Left ventricle myocardium inferior (tissue), 1 donor: Measurements from ENCODE around the gene SLC1A4. TPM values are rescaled to one million over a fixed set of nuclear protein-coding genes. Genes with fewer than 3 reads are reported as not detected.
"Not testable (repeated sequence)": the region's sequence is repeated elsewhere in the genome, so short reads cannot be mapped to it uniquely, and the experiment has no call there.

Source experiments
- DNase-seq: peaks from one replicate; pipeline ENCODE4 v3.0.0-alpha.2; 2020
- H3K27ac ChIP-seq: fragments of 200-600 bp; replicated peaks from 2 replicates; pipeline ENCODE4 v1.8.0; 2021
- H3K27me3 ChIP-seq: fragments of 200-600 bp; 2 replicates; pipeline ENCODE4 v1.8.0; 2021; ENCODE audit warnings: low read depth
- H3K36me3 ChIP-seq: fragments of 200-600 bp; 2 replicates; pipeline ENCODE4 v1.8.0; 2021
- H3K4me1 ChIP-seq: fragments of 200-600 bp; 2 replicates; pipeline ENCODE4 v1.8.0; 2021
- H3K4me3 ChIP-seq: fragments of 200-600 bp; 2 replicates; pipeline ENCODE4 v1.8.0; 2021; ENCODE audit warnings: mild to moderate bottlenecking, moderate library complexity
- H3K9me3 ChIP-seq: fragments of 200-600 bp; replicated peaks from 2 replicates; pipeline ENCODE4 v1.8.0; 2021
- intact Hi-C: fragments of 100-400 bp; cut with micrococcal nuclease; formaldehyde crosslinking; loops from one replicate; pipeline ENCODE4 v1.11.0; 2022
- total RNA-seq: library from RNA; stranded (reverse); fragmentation: NEBNext Ultra II Directional; extraction: Animal tissue kit (Norgen Biotek cat#: 25700); gene quantifications from one replicate; pipeline ENCODE4 v1.2.1, GENCODE V29; 2021
- TF ChIP-seq, protein P1 (sequence below): fragments of 200-600 bp; IDR thresholded peaks from 2 replicates; pipeline ENCODE4 v1.8.0; 2021; ENCODE audit warnings: antibody characterized with exemption, mild to moderate bottlenecking, borderline replicate concordance
- donor health status: DM: no; HTN: yes; CAD: no; lungs with severe emphysema.

SLC1A4 gene
- total RNA-seq, 1 donor from 2014 or later, result 13.2 TPM

- H3K4me3 ChIP-seq, result no peak overlapping the region
- no peak for DNase-seq
- no peaks in the 10 kb centered on the region for H3K36me3 ChIP-seq
- TF ChIP-seq, protein P1, sequence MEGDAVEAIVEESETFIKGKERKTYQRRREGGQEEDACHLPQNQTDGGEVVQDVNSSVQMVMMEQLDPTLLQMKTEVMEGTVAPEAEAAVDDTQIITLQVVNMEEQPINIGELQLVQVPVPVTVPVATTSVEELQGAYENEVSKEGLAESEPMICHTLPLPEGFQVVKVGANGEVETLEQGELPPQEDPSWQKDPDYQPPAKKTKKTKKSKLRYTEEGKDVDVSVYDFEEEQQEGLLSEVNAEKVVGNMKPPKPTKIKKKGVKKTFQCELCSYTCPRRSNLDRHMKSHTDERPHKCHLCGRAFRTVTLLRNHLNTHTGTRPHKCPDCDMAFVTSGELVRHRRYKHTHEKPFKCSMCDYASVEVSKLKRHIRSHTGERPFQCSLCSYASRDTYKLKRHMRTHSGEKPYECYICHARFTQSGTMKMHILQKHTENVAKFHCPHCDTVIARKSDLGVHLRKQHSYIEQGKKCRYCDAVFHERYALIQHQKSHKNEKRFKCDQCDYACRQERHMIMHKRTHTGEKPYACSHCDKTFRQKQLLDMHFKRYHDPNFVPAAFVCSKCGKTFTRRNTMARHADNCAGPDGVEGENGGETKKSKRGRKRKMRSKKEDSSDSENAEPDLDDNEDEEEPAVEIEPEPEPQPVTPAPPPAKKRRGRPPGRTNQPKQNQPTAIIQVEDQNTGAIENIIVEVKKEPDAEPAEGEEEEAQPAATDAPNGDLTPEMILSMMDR, result no peak
- H3K4me1 ChIP-seq, result no peaks in the 10 kb centered on the region
- no peaks in the 10 kb centered on the region for H3K9me3 ChIP-seq
- H3K27ac ChIP-seq, result no peak overlapping the region
- H3K27me3 ChIP-seq, result peaks cover 8% of the 10 kb centered on the region
- intact Hi-C loops, result no loop called here
These were observed 22.4 kb upstream of the SLC1A4 start for GRCh38 chr2:64966839-64967238.

- Histone ChIP-seq H3K36me3 (no peaks in the 10 kb centered on the region), H3K27ac (no peak overlapping the region), H3K4me3 (no peak overlapping the region), H3K9me3 (no peaks in the 10 kb centered on the region), H3K4me1 (no peaks in the 10 kb centered on the region), H3K27me3 (peaks cover under 1% of the 10 kb centered on the region)
- TF ChIP-seq, protein P1, result no peak
- intact Hi-C loops, result no loop called here
- DNase-seq, result no peak
These were observed 21.6 kb upstream of the SLC1A4 start for GRCh38 chr2:64967601-64968000.

DNA sequence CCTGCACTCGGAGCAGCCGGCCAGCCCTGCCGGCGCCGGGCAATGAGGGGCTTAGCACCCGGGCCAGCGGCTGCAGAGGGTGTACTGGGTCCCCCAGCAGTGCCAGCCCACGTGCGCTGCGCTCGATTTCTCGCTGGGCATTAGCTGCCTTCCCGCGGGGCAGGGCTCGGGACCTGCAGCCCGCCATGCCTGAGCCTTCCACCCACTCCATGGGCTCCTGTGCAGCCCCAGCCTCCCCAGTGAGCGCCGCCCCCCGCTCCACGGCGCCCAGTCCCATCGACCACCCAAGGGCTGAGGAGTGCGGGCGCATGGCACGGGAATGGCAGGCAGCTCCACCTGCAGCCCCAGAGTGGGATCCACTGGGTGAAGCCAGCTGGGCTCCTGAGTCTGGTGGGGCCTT is 20.1 kb upstream of the SLC1A4 start:
- H3K36me3 ChIP-seq, H3K4me3 ChIP-seq, H3K9me3 ChIP-seq, DNase-seq, H3K4me1 ChIP-seq, intact Hi-C loops, H3K27me3 ChIP-seq, H3K27ac ChIP-seq: not testable (repeated sequence)

GRCh38 chr2:64970495-64970894 is 18.7 kb upstream of the SLC1A4 start:
- TF ChIP-seq, protein P1, result no peak
- H3K27me3 ChIP-seq, result no peaks in the 10 kb centered on the region
- no peak overlapping the region for H3K4me3 ChIP-seq
- H3K27ac ChIP-seq, result no peak overlapping the region
- intact Hi-C loops, result no loop called here
- DNase-seq, result no peak
- H3K4me1 ChIP-seq, result peaks cover 12% of the 10 kb centered on the region
- no peaks in the 10 kb centered on the region for H3K36me3 ChIP-seq
- H3K9me3 ChIP-seq, result no peaks in the 10 kb centered on the region

DNA sequence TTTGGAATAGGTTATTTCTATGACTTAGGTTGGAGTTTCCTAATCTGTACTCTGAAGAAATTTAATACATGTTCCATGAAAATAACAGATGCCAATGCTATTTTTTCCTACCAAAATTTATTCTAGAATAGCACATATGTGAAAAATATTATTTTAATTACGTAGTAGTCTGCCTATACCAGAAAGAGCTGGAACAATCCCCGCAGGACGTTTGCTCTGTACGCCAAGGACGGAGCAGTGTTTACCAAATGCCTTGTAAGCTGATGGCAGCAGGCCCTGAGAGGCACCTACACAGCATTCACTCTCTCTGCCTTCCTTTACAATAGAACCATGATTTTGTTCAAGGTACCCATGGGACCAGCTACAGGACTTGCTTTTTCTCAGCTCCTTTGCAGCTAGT is 16.8 kb upstream of the SLC1A4 start:
- TF ChIP-seq, protein P1, result no peak
- no peak overlapping the region for H3K27ac ChIP-seq
- H3K4me3 ChIP-seq, result no peak overlapping the region
- no peaks in the 10 kb centered on the region for H3K27me3 ChIP-seq
- no peak for DNase-seq
- H3K36me3 ChIP-seq, result no peaks in the 10 kb centered on the region
- H3K9me3 ChIP-seq, result no peaks in the 10 kb centered on the region
- intact Hi-C loops, result no loop called here
- peaks cover 25% of the 10 kb centered on the region for H3K4me1 ChIP-seq

DNA sequence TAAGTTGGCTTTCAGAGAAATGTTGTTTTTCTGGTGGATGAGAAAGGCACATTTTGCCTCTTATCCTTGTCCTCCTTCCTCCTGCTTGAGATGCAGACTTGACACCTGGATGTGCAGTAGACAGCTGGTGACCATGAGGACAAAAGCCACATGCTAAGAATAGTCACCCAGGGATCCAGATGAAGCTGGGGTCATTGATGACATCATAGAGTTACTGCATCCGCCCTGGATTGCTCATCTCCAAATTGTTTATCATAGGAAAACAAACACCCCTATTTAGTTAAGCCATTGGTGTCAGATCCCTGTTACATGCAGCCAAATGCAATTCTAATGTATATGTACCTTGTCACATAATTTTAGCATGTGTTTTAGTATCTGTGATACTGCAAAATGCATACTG is 16.3 kb upstream of the SLC1A4 start:
- Histone ChIP-seq H3K36me3 (no peaks in the 10 kb centered on the region), H3K4me1 (peaks cover 29% of the 10 kb centered on the region), H3K27ac (no peak overlapping the region), H3K9me3 (no peaks in the 10 kb centered on the region), H3K27me3 (no peaks in the 10 kb centered on the region), H3K4me3 (no peak overlapping the region)
- TF ChIP-seq, protein P1, result no peak
- DNase-seq, result no peak
- intact Hi-C loops, result no loop called here
